LNCaP clone FGC (cell line): ENCODE results near the gene LNX1.

ENCODE experiments used
- DNase-seq: peaks from one replicate; pipeline ENCODE4 v3.0.0-alpha.2; 2011; ENCODE audit warnings: low read depth
- H3K4me3 ChIP-seq: 2 replicates; pipeline ENCODE4 v1.5.1; 2011; ENCODE audit warnings: mild to moderate bottlenecking, low read depth, low read length, control low read depth
- TF ChIP-seq, protein P1 (sequence below): IDR thresholded peaks from 2 replicates; pipeline ENCODE4 v1.5.1; 2012; ENCODE audit warnings: mild to moderate bottlenecking; ENCODE audit not compliant: control insufficient read depth, insufficient read depth; ENCODE audit errors: extremely low read depth

Gene LNX1

DNA sequence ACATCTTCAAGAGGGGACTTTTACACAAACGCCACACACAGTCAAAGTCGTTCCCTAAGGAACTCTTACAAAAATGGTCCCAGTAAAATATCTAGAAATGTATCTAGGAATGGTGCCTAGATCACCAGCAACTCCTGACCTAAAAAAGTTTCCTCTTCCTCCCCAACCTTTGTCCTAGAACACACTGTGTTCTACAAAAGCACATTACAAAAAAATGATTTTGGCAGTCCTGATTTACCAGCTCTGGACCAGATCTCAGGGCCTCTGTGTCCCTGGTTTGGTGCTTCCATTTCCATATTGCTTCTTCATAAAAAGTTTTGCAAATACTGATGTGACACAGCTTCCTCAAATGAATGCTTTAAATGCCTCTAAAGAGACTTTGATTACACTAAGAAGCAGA is 55.0 kb downstream of the LNX1 start:
- H3K4me3 ChIP-seq = no peak overlapping the region
- DNase-seq = no peak
- TF ChIP-seq, protein P1, sequence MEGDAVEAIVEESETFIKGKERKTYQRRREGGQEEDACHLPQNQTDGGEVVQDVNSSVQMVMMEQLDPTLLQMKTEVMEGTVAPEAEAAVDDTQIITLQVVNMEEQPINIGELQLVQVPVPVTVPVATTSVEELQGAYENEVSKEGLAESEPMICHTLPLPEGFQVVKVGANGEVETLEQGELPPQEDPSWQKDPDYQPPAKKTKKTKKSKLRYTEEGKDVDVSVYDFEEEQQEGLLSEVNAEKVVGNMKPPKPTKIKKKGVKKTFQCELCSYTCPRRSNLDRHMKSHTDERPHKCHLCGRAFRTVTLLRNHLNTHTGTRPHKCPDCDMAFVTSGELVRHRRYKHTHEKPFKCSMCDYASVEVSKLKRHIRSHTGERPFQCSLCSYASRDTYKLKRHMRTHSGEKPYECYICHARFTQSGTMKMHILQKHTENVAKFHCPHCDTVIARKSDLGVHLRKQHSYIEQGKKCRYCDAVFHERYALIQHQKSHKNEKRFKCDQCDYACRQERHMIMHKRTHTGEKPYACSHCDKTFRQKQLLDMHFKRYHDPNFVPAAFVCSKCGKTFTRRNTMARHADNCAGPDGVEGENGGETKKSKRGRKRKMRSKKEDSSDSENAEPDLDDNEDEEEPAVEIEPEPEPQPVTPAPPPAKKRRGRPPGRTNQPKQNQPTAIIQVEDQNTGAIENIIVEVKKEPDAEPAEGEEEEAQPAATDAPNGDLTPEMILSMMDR = no peak

- TF ChIP-seq, protein P1 = no peak
- no peak overlapping the region for H3K4me3 ChIP-seq
- DNase-seq = no peak
These were observed 55.7 kb downstream of the LNX1 start for GRCh38 chr4:53535567-53535966.

- TF ChIP-seq, protein P1 = no peak
- no peak overlapping the region for H3K4me3 ChIP-seq
- DNase-seq = no peak
These were observed 56.6 kb downstream of the LNX1 start for GRCh38 chr4:53534684-53535083.

DNA sequence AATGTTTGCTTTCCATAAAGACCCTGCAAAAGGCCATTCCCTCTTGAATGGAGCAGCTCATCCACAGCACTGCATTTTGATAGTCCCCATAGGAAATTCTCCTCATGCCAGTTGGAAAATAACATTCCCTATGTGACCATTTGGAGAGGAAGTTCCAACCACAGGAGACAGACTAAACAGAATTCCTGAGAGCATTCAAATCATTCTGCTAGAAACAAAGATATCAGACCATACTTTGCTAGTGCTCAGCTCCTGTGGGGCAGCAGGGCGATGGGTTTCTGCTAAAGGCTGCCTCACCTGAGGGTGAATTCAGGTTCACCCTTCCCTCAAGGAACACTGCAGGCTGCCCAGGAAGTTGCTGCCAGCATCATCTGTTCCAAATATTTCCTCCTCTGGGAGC is 58.8 kb downstream of the LNX1 start:
- H3K4me3 ChIP-seq = no peak overlapping the region
- TF ChIP-seq, protein P1 = no peak
- DNase-seq = no peak

- H3K4me3 ChIP-seq = no peak overlapping the region
- DNase-seq = no peak
- TF ChIP-seq, protein P1 = no peak
These were observed 59.6 kb downstream of the LNX1 start for GRCh38 chr4:53531585-53532224.

- H3K4me3 ChIP-seq = no peak overlapping the region
- no peak for DNase-seq
- TF ChIP-seq, protein P1 = no peak
These were observed 62.3 kb downstream of the LNX1 start for GRCh38 chr4:53529025-53529424.

- no peak overlapping the region for H3K4me3 ChIP-seq
- TF ChIP-seq, protein P1 = no peak
- no peak for DNase-seq
These were observed 63.4 kb downstream of the LNX1 start for GRCh38 chr4:53527930-53528329.
